ENCODE results near the gene LDLRAD4.

Gene LDLRAD4

DNA sequence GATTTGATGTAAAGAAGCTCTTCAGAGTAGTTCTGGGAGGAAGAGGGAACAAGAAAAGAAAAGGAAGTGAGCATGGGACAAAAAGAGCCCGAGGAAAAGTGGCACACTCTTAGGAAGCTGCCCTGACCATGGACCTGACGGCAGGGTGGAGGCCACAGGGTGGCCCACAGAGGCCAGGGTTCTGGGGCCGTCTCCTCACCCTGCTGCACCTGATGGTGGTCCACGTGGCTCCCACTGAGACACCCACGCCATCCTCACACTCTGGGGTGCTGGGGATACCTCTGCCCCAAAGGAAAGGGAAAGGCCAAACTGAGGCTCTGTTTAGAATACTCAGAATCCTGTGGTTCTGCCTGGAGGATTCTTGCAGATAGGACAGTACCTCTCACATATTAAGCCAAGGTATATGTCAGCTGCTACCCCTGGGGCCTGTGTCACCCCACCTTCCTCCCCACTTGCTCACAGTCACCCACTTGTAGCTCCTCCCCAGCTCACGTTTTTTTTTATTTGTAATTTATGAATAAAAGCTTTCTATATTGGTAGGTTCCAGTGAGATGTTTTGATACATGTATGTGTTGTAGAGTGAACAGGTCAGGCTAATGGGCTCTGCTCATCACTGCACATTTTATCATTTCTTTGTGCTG, 171.1 kb downstream of the LDLRAD4 start:
- TF ChIP-seq, protein P1, sequence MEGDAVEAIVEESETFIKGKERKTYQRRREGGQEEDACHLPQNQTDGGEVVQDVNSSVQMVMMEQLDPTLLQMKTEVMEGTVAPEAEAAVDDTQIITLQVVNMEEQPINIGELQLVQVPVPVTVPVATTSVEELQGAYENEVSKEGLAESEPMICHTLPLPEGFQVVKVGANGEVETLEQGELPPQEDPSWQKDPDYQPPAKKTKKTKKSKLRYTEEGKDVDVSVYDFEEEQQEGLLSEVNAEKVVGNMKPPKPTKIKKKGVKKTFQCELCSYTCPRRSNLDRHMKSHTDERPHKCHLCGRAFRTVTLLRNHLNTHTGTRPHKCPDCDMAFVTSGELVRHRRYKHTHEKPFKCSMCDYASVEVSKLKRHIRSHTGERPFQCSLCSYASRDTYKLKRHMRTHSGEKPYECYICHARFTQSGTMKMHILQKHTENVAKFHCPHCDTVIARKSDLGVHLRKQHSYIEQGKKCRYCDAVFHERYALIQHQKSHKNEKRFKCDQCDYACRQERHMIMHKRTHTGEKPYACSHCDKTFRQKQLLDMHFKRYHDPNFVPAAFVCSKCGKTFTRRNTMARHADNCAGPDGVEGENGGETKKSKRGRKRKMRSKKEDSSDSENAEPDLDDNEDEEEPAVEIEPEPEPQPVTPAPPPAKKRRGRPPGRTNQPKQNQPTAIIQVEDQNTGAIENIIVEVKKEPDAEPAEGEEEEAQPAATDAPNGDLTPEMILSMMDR (conservative IDR thresholded peaks at IDR 0.05; ENCODE audit: low read depth, low read length), result no peak
- no peak for DNase-seq (ENCODE audit: low read depth)
- no peak overlapping the region for H3K4me3 ChIP-seq (ENCODE audit: low read length)

GRCh38 chr18:13390196-13390595, 171.6 kb downstream of the LDLRAD4 start:
- no peak for DNase-seq (ENCODE audit: low read depth)
- no peak overlapping the region for H3K4me3 ChIP-seq (ENCODE audit: low read length)
- TF ChIP-seq, protein P1 (conservative IDR thresholded peaks at IDR 0.05; ENCODE audit: low read depth, low read length), result no peak

DNA sequence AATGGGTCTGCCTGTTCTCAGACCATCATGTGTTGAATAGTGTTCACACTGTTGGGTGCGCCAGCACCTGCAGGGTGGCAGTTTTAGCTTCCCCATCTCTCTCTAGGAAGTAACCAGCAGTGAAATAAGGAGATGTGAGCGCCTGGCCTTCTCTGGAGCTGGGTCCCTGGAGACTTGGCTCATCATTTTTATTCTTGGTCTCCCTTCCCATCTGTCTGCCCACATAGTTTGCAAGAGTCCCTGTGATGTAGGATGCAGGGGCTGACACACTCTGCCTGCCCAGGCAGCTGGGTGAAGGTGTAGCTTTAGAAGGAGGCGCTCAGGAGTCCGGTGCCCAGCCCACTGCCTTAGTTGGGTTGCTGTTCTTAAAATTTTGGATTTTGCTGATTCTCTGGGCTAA, 172.2 kb downstream of the LDLRAD4 start:
- TF ChIP-seq, protein P1 (conservative IDR thresholded peaks at IDR 0.05; ENCODE audit: low read depth, low read length), result no peak
- H3K4me3 ChIP-seq (ENCODE audit: low read length), result no peak overlapping the region
- DNase-seq (ENCODE audit: low read depth), result no peak

DNA sequence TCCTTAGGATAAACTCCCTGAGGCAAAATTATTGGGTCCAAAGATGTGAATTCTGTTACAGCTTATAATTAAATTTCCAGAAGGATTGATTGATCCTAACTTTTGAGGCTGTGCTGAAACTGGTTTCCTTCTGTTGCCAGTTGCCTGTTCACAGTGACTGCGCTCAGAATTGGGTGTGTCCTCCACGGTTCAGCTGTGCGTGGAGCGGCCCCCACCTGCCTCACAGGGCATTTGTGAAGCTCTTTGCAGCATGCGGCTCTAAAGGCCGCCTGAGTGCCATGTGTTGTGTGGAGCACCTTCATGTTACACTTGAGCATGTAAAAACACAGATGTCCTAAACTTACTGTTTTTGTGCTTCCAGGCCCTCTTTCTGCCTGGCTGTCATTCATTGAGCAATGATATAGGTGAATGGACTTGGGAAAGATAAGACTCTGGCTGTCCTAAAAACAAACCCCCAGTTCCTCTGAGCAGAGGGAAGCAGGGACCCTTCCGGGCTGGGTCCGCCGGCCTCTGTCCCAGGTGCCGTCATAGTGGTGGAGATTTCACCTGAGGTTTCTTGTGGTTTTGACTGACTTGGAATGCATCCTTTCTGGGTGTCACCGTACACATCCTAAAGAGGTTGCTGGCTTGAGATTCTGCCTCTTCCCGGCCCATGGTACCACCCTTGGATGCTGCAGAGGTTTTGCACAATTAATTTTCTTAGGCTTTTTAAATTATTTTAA, 173.6 kb downstream of the LDLRAD4 start:
- H3K4me3 ChIP-seq (ENCODE audit: low read length), result no peak overlapping the region
- DNase-seq (ENCODE audit: low read depth), result no peak
- TF ChIP-seq, protein P1 (conservative IDR thresholded peaks at IDR 0.05; ENCODE audit: low read depth, low read length), result no peak

DNA sequence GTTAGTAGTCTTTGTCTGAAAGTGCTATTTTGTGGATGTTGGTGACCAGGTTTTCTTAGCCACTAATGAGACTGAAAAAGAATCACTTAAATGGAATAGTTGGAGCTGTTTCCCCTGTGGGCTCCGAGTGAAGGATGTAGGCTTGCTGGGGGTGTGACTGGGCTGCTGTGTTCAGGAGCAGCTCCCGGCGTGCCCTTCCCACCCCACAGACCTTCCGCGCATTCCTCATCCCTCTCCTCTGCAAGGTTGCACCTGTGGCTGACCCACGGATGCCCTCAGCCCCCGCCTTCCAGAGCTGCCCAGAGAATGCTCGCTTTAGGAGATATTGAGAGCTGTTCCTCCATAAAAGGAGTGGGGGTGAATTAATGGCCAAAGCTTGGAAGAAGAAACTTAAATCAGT, 174.3 kb downstream of the LDLRAD4 start:
- no peak overlapping the region for H3K4me3 ChIP-seq (ENCODE audit: low read length)
- TF ChIP-seq, protein P1 (conservative IDR thresholded peaks at IDR 0.05; ENCODE audit: low read depth, low read length), result no peak
- DNase-seq (ENCODE audit: low read depth), result no peak

- DNase-seq (ENCODE audit: low read depth), result no peak
- TF ChIP-seq, protein P1 (conservative IDR thresholded peaks at IDR 0.05; ENCODE audit: low read depth, low read length), result no peak
- H3K4me3 ChIP-seq (ENCODE audit: low read length), result no peak overlapping the region
Measured at GRCh38 chr18:13393338-13393737, 174.8 kb downstream of the LDLRAD4 start.

DNA sequence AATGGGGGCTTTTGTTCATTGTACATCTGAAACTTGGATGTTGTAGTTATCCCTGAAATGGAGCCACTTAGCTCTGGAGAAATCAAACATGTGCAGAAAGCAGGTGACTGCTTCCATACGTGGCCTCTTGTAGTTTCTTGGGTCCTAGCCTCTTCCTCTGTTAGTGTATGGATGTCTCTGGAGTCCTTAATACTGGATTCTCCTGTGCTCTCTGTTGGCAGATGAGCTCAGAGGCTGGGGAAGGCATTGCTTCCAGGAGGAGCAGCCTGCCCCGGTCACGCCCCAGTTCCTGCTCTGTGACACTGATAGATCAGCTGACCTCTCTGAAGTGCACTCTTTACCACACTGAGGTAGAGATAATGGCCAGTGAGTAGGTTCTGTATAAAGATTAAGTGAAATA, 176.2 kb downstream of the LDLRAD4 start:
- DNase-seq (ENCODE audit: low read depth), result no peak
- TF ChIP-seq, protein P1 (conservative IDR thresholded peaks at IDR 0.05; ENCODE audit: low read depth, low read length), result no peak
- no peak overlapping the region for H3K4me3 ChIP-seq (ENCODE audit: low read length)

Data from retinal pigment epithelial cell (primary cell).